Stomach (tissue), 9 donors: ENCODE measurements around the gene FAM180B. TPM values are rescaled to one million over a fixed set of nuclear protein-coding genes. Genes with fewer than 3 reads are reported as not detected.
"Not testable (repeated sequence)": the region's sequence is repeated elsewhere in the genome, so short reads cannot be mapped to it uniquely, and the experiment has no call there.

ENCODE experiments used
- DNase-seq, 2 donors: peaks; one replicate each; pipeline versions ENCODE4 v3.0.0 to v3.0.0-alpha.2; 2013 to 2019
- H3K27ac ChIP-seq, 5 donors: fragments of 200-600 bp in 4 of 5; sonication (generic) in 4 of 5; one replicate each; pipeline ENCODE4 v1.5.1; 2013 to 2019; ENCODE audit warnings: mild to moderate bottlenecking in 1 of 5, moderate library complexity in 1 of 5
- H3K27me3 ChIP-seq, 3 donors: fragments of 200-600 bp; sonication (generic); one replicate each; pipeline ENCODE4 v1.5.1; 2017 to 2019; ENCODE audit warnings: mixed run types in 1 of 3
- H3K36me3 ChIP-seq, 4 donors: fragments of 200-600 bp; sonication (generic); 1 replicate in 3 of 4; 2 replicates in 1 of 4; pipeline ENCODE4 v1.5.1; 2016 to 2019
- H3K4me1 ChIP-seq, 4 donors: fragments of 200-600 bp; sonication (generic); one replicate each; pipeline ENCODE4 v1.5.1; 2016 to 2019
- H3K4me3 ChIP-seq, 4 donors: fragments of 200-600 bp; sonication (generic) in 3 of 4; one replicate each; pipeline ENCODE4 v1.5.1; 2016 to 2019; ENCODE audit warnings: mild to moderate bottlenecking in 1 of 4
- H3K9me3 ChIP-seq, 4 donors: fragments of 200-600 bp; sonication (generic); one replicate each; pipeline ENCODE4 v1.5.1; 2016 to 2019
- EP300 ChIP-seq: sonication (generic); formaldehyde crosslinking; IDR thresholded peaks from one replicate; pipeline ENCODE4 v1.6.1; 2017; ENCODE audit warnings: antibody characterized with exemption
- WGBS, 5 donors: extraction: QIAGEN DNeasy Blood & Tissue Kit in 3 of 5; methylation state at CpG; one replicate each; pipeline versions ENCODE4 v1.1.5 to v1.1.7; 2013 to 2018; 5-methylcytosine and 5-hydroxymethylcytosine counted together
- intact Hi-C: fragments of 100-400 bp; cut with DNase I; formaldehyde crosslinking; loops from one replicate; pipeline ENCODE4 v1.15.1; 2023; ENCODE audit warnings: low total_unique reads
- polyA plus RNA-seq, 3 donors: library from polyadenylated mRNA; stranded (reverse); fragments of 200-250 nt; gene quantifications; one replicate each; pipeline ENCODE4 v1.2.3, GENCODE V29; 2013
- small RNA-seq, 4 donors: library from RNA; depleted of rRNA; stranded (forward); fragments of <200 nt; gene quantifications; one replicate each; pipeline ENCODE3, GENCODE V24; 2016
- total RNA-seq, 5 donors: library from RNA; depleted of rRNA; stranded (reverse); fragments of >200 nt; gene quantifications; one replicate each; pipeline versions ENCODE4 v1.1.0 to v1.2.3, GENCODE V29; 2014 to 2016
- TF ChIP-seq, protein P1 (sequence below), 7 experiments: fragments of 450-650 bp in 4 of 7; fragments of 200-600 bp in 3 of 7; sonication (generic) in 3 of 7; IDR thresholded peaks; one replicate each; pipeline ENCODE4 v1.5.1; 2016 to 2019; ENCODE audit warnings: antibody characterized with exemption in 7 of 7, control low read depth in 2 of 7, mild to moderate bottlenecking in 1 of 7
- donor health status: healthy with polysubstance abuse.
- donor health status: Bipolar disorder and iron deficiency.
- donor health status: healthy.

Gene FAM180B
- total and polyA plus RNA-seq, 8 donors = 0.37 to 1.2 TPM; not detected in 6

GRCh38 chr11:47631473-47631872 is 45.0 kb downstream of the FAM180B start:
- intact Hi-C loops = no loop called here
- TF ChIP-seq, protein P1, sequence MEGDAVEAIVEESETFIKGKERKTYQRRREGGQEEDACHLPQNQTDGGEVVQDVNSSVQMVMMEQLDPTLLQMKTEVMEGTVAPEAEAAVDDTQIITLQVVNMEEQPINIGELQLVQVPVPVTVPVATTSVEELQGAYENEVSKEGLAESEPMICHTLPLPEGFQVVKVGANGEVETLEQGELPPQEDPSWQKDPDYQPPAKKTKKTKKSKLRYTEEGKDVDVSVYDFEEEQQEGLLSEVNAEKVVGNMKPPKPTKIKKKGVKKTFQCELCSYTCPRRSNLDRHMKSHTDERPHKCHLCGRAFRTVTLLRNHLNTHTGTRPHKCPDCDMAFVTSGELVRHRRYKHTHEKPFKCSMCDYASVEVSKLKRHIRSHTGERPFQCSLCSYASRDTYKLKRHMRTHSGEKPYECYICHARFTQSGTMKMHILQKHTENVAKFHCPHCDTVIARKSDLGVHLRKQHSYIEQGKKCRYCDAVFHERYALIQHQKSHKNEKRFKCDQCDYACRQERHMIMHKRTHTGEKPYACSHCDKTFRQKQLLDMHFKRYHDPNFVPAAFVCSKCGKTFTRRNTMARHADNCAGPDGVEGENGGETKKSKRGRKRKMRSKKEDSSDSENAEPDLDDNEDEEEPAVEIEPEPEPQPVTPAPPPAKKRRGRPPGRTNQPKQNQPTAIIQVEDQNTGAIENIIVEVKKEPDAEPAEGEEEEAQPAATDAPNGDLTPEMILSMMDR (IDR thresholded peaks at IDR 0.05) = no peak
- no peak for TF ChIP-seq EP300
- Histone ChIP-seq H3K4me1 (no peaks in the 10 kb centered on the region), H3K4me3 (no peak overlapping the region), H3K27ac (no peak overlapping the region), H3K27me3 (no peaks in the 10 kb centered on the region), H3K9me3 (no peaks in the 10 kb centered on the region), H3K36me3 (peaks cover 41 to 100% (median 100%) of the 10 kb centered on the region in 4 donors)
- no peak for DNase-seq
- 62 to 72% (median 66%) methylated on average over 5 of the region's 5 CpGs for WGBS, 5 donors

- peaks cover 39 to 82% (median 79%) of the 10 kb centered on the region in 4 donors for H3K36me3 ChIP-seq
- H3K27ac ChIP-seq, DNase-seq: not testable (repeated sequence)
Measured at GRCh38 chr11:47636331-47636730, 49.9 kb downstream of the FAM180B start.

More at GRCh38 chr11:47636331-47636730, 49.9 kb downstream of the FAM180B start:
- WGBS, 5 donors = 89 to 98% (median 97%) methylated on average over 11 of the region's 11 CpGs
- H3K27me3 ChIP-seq, H3K4me3 ChIP-seq, H3K9me3 ChIP-seq, intact Hi-C loops: not testable (repeated sequence)
- peaks cover 0 to 21% (median 10%) of the 10 kb centered on the region in 4 donors for H3K4me1 ChIP-seq

Small RNA genes within 50 kb of the gene (small RNA-seq; reads per million reads assigned to genes)
- gene RN7SL652P (0 reads per million in 4 donors), gene RNU5E-10P (0 reads per million in 4 donors)

Other genes with a start within 250 kb of the FAM180B start
- gene MYBPC3, start 234.0 kb upstream of the FAM180B start, total RNA-seq = 10 to 100 TPM in 1 of 5 donors, under 1 TPM in 2, not detected in 2; 0.72 to 15.6 (median 0.73) TPM
- gene MYBPC3, start 234.0 kb upstream of the FAM180B start, polyA plus RNA-seq = 1 to 10 TPM; 1.0 to 3.4 (median 2.1) TPM
- 1 to 10 TPM; 2.6 to 8.4 (median 7.0) TPM for gene SPI1, start 208.1 kb upstream of the FAM180B start, total RNA-seq
- 10 to 100 TPM in 2 of 3 donors, 1 to 10 TPM in 1; 8.2 to 24.3 (median 15.3) TPM for gene SPI1, start 208.1 kb upstream of the FAM180B start, polyA plus RNA-seq
- gene SLC39A13, start 178.1 kb upstream of the FAM180B start, total RNA-seq = 100 to 1,000 TPM in 1 of 5 donors, 10 to 100 TPM in 3, 1 to 10 TPM in 1; 7.0 to 158 (median 24.8) TPM
- gene SLC39A13, start 178.1 kb upstream of the FAM180B start, polyA plus RNA-seq = 10 to 100 TPM; 21.7 to 33.6 (median 27.1) TPM
- 100 to 1,000 TPM in 2 of 5 donors, 10 to 100 TPM in 2, 1 to 10 TPM in 1; 8.1 to 147 (median 65.9) TPM for gene PSMC3, start 160.2 kb upstream of the FAM180B start, total RNA-seq
- 100 to 1,000 TPM; 143 to 175 (median 145) TPM for gene PSMC3, start 160.2 kb upstream of the FAM180B start, polyA plus RNA-seq
- gene RAPSN, start 137.5 kb upstream of the FAM180B start, total RNA-seq = 1 to 10 TPM in 2 of 5 donors, not detected in 3; 1.1 to 1.2 TPM
- gene RAPSN, start 137.5 kb upstream of the FAM180B start, polyA plus RNA-seq = under 1 TPM in 1 of 3 donors, not detected in 2; 0.20 TPM
- gene CELF1, start 33.5 kb upstream of the FAM180B start, total RNA-seq = 100 to 1,000 TPM in 2 of 5 donors, 10 to 100 TPM in 3; 39.7 to 206 (median 95.2) TPM
- gene CELF1, start 33.5 kb upstream of the FAM180B start, polyA plus RNA-seq = 10 to 100 TPM; 12.7 to 18.5 (median 17.7) TPM
- gene PTPMT1, start 21.1 kb upstream of the FAM180B start, total RNA-seq = 100 to 1,000 TPM in 2 of 5 donors, 10 to 100 TPM in 3; 39.5 to 126 (median 80.6) TPM
- gene PTPMT1, start 21.1 kb upstream of the FAM180B start, polyA plus RNA-seq = 10 to 100 TPM; 36.4 to 62.1 (median 55.2) TPM
- gene KBTBD4, start 7.7 kb upstream of the FAM180B start, total RNA-seq = 10 to 100 TPM in 3 of 5 donors, 1 to 10 TPM in 2; 2.7 to 19.8 (median 16.2) TPM
- gene KBTBD4, start 7.7 kb upstream of the FAM180B start, polyA plus RNA-seq = 10 to 100 TPM in 1 of 3 donors, 1 to 10 TPM in 2; 7.5 to 14.2 (median 8.0) TPM
- gene NDUFS3, start 7.6 kb upstream of the FAM180B start, total RNA-seq = 100 to 1,000 TPM in 1 of 5 donors, 10 to 100 TPM in 4; 28.6 to 143 (median 71.2) TPM
- gene NDUFS3, start 7.6 kb upstream of the FAM180B start, polyA plus RNA-seq = 100 to 1,000 TPM; 128 to 210 (median 209) TPM
- 1 to 10 TPM in 3 of 5 donors, under 1 TPM in 1, not detected in 1; 0.87 to 8.4 (median 1.2) TPM for gene C1QTNF4, start 7.7 kb downstream of the FAM180B start, total RNA-seq
- gene C1QTNF4, start 7.7 kb downstream of the FAM180B start, polyA plus RNA-seq = 1 to 10 TPM in 2 of 3 donors, under 1 TPM in 1; 0.68 to 3.9 (median 2.7) TPM
- 10 to 100 TPM; 21.7 to 86.2 (median 49.6) TPM for gene MTCH2, start 55.9 kb downstream of the FAM180B start, total RNA-seq
- 10 to 100 TPM; 27.6 to 48.8 (median 37.2) TPM for gene MTCH2, start 55.9 kb downstream of the FAM180B start, polyA plus RNA-seq
- gene AGBL2, start 128.7 kb downstream of the FAM180B start, total RNA-seq = 10 to 100 TPM in 1 of 5 donors, 1 to 10 TPM in 1, under 1 TPM in 1, not detected in 2; 0.92 to 11.7 (median 9.9) TPM
- gene AGBL2, start 128.7 kb downstream of the FAM180B start, polyA plus RNA-seq = under 1 TPM in 2 of 3 donors, not detected in 1; 0.56 to 0.90 TPM
- 100 to 1,000 TPM in 4 of 5 donors, 10 to 100 TPM in 1; 96.2 to 487 (median 202) TPM for gene FNBP4, start 180.7 kb downstream of the FAM180B start, total RNA-seq
- 10 to 100 TPM; 10.6 to 29.4 (median 17.9) TPM for gene FNBP4, start 180.7 kb downstream of the FAM180B start, polyA plus RNA-seq